Cardiac fibroblast (primary cell): ENCODE data around the gene TULP1.

ENCODE experiments used
- DNase-seq, 2 donors: peaks; one replicate each; pipeline versions ENCODE4 v3.0.0 to v3.0.0-alpha.2; 2010; ENCODE audit warnings: low read depth in 2 of 2
- H3K4me3 ChIP-seq, 2 donors: replicated peaks in 1 of 2; 1 replicate in 1 of 2; 2 replicates in 1 of 2; pipeline ENCODE4 v1.5.1; 2011; ENCODE audit warnings: low read depth in 2 of 2, low read length in 2 of 2, mild to moderate bottlenecking in 2 of 2, moderate library complexity in 1 of 2
- CTCF ChIP-seq: IDR thresholded peaks from one replicate; pipeline ENCODE4 v1.5.1; 2011; ENCODE audit warnings: low read depth, mild to moderate bottlenecking, low read length, inconsistent platforms

Gene TULP1

GRCh38 chr6:35448191-35448590 is 64.5 kb downstream of the TULP1 start:
- no peak overlapping the region for H3K4me3 ChIP-seq
- DNase-seq, result no peak
- no peak for TF ChIP-seq CTCF
